SH-SY5Y (cell line): ENCODE results near the gene NKAPL.

Experiments used
- GATA2 ChIP-seq: IDR thresholded peaks from 2 replicates; pipeline ENCODE4 v1.6.1; 2011; ENCODE audit warnings: mild to moderate bottlenecking, low read depth, low read length
- GATA3 ChIP-seq: IDR thresholded peaks from 2 replicates; pipeline ENCODE4 v1.6.1; 2011; ENCODE audit warnings: low read depth, mild to moderate bottlenecking, low read length, moderate library complexity

- TF ChIP-seq GATA3 (no peak), GATA2 (no peak)
Measured at GRCh38 chr6:28303570-28303969, 44.5 kb downstream of the NKAPL start.
